NCI-H1694 (cell line): Measurements from ENCODE around the gene LYPD3.
"Not testable (repeated sequence)": the region's sequence is repeated elsewhere in the genome, so short reads cannot be mapped to it uniquely, and the experiment has no call there.

Source experiments
- DNase-seq: peaks from one replicate; lab custom pipeline; 2025; lab: John Stamatoyannopoulos, UW

Gene LYPD3

DNA sequence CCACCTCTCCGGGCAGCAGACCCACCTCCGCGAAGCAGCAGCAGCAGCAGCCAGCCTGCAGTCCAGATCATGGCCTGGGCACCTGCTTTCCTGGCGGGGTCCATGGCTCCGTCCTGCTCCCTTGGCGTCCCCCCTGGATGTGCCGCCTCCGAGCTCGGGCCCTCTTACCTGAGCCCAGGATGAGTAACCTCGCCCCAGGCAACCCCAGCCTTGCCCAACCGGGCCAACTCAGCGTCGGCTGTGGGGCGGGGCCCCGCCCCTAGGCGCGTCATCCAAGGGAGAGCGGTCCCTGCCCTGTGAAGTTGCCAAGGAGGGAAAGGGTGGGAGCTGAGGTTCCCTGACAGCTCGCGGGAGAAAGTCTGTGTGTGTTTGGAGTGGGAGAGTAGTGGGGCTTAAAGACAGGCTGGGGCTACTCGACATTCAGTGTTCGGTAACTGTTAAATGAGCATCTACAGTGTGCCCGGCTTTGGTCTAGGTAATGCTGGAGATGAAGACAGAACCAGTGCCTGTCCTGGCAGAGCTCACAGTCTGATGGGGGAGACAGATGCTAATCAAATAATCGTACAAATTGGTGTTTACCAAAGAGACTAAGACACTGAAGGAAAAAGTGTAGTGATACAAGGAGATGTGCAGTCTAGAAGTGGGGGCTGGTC lies at the start of gene LYPD3:
Gene LYPD3, minus strand, starts transcription at position 141 of the 653 bp plus-strand sequence. Its CDS starts 37 bp downstream, at position 104.
- no peak for DNase-seq

DNA sequence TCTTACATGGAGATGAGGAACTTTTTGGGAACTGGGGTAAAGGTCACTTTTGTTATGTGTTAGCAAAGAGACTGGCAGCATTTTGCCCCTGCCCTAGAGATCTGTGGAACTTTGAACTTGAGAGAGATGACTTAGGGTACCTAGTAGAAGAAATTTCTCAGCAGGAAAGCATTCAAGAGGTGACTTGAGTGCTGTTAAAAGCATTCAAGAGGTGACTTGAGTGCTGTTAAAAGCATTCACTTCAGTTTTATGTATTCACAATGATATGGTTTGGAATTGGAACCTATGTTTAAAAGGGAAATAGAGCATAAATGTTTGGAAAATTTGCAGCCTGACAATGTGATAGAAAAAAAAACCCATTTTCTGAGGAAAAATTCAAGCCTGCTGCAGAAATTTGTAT lies 47.0 kb upstream of the LYPD3 start:
- not testable (repeated sequence) for DNase-seq

DNA sequence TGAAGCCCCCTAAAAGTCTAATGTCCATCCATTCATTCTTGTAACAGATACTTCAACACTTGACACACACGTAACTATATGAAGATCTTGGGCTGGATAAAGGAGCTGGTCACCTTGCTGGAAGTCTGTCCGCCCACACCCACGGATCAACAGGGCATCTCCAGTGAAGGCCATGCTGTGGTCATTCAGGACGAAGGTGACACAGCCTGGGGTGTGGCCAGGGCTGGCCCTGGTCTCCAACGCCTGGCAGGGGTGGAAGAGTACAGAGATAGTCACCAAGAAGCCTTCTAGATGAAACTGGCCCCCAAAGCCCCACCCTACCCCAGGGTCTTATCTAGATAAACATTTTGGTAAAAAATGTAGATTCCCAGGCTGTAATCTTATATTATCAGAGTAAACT lies 45.9 kb upstream of the LYPD3 start:
- DNase-seq = no peak

DNA sequence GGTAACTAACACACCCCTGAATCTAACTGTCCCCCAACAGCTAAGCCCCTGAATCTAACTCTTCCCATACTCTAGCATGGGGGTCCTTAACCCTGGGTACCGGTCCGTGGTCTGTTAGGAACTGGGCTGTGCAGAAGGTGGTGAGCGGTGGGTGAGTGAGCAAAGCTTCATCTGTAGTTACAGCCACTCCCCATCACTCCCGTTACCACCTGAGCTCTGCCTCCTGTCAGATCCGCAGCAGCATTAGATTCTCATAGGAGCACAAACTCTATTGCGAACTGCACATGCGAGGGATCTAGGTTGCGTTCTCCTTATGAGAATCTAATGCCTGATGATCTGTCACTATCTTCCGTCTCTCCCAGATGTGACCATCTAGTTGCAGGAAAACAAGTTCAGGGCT lies 45.3 kb upstream of the LYPD3 start:
- no peak for DNase-seq

DNA sequence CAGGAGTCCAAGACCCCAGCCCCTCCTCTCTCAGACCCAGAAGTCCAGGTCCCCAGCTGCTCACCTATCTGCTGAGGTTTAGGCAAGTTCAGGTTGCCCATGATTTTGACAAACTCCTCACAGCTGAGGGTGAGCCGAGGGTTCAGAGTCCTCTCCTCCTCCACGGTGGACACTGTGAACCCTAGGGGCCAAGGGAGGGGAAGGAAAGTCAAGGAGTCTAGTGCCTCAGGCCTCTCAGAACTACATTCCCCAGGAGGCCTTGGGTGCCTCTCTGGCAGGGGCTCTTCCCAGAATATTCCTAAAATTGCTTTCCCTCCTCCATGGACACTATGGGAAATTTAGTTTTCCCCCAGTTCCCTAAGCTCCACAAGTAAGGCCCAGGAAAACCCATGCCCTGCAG lies 42.5 kb upstream of the LYPD3 start:
- no peak for DNase-seq

DNA sequence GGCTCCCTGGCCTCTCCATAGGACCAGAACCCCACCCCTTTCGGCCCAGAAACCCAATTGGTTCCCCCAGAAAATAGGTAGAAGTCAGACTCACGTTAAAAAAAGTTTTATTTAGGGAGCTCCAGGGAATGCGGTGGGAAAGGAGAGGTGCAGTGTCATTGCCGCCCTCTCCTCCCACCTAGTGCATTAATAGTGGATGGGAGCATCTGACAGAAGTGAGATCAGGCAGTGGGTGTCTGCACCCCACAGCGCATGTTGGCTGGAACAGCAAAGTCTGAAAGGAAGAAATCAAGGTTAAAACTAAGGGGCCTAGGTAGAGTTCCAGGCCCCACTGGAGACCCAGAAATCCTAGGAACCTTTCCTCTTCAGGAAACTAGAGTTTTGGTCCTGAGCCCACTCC lies 41.2 kb upstream of the LYPD3 start:
- DNase-seq = no peak

DNA sequence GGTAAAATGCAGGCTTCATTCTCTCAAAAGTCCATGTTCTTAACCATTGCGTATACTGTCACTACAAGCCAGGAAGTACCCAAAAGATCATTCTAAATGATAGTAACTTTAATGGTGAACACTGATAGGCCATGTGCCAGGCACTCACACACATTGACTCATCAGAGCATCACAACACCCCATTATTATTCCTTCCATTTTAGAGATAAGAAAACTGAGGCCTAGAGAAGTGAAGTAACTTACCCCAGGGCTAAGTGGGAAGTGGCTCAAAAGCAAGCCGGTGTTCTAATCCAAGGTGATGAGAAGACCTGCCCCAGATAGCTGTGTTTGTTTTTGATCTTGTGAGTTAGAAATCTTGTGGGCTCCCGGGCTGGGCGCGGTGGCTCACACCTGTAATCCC lies 40.5 kb upstream of the LYPD3 start:
- no peak for DNase-seq

DNA sequence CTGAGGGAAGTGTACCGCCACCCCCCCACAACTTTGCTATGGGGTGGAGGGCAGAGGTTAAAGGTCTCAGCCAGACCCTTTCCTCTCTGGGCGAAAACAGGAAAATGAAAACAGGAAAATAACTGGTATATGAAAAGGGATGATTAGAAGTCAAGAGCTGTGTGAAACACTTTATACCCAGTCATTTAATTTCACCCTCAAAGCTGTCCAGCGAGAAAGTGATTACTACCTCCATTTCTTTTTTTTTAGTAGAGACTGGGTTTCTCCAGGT lies 39.7 kb upstream of the LYPD3 start:
- no peak for DNase-seq

DNA sequence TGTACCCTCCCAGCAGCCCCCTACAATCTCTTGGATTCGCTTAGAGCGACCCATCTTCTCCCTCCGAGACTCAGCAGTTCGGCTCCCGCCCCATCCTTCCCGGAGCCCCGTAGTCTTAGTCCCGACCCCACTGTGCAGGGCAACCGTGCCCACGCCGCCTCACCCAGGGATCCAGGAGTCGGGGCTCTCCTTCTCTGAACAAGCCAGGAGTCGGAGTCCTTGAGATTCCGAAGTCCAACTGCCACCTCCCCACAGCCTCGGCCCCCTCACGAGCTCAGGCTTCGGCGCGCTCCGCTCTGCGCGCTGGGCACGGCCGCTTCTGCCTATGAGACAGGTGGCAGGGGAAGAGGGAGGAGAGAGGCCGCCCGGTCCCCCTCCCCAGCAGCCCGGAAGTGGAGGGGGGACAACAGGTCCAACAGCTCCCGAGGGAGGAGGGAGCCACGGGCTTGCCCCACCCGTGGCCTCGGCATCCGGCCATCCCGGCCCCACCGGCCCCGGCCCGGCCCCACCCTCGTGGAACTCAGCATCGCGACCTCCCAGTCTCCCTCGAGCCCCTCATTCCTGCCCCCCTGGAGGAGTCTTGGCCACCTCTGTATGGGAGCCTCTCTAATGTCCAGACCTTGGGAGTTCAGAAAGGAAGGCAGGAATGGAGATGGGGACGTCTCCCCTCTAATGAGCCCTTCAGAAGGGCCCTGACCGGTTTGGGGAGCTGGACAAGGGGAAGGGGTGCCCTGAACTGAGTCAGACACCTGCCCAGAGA lies 39.2 kb upstream of the LYPD3 start, which contains the start of gene PHLDB3:
Gene PHLDB3, minus strand, starts transcription at position 321 of the 760 bp plus-strand sequence. CDS start 628 bp downstream, outside the sequence.
- DNase-seq = no peak

DNA sequence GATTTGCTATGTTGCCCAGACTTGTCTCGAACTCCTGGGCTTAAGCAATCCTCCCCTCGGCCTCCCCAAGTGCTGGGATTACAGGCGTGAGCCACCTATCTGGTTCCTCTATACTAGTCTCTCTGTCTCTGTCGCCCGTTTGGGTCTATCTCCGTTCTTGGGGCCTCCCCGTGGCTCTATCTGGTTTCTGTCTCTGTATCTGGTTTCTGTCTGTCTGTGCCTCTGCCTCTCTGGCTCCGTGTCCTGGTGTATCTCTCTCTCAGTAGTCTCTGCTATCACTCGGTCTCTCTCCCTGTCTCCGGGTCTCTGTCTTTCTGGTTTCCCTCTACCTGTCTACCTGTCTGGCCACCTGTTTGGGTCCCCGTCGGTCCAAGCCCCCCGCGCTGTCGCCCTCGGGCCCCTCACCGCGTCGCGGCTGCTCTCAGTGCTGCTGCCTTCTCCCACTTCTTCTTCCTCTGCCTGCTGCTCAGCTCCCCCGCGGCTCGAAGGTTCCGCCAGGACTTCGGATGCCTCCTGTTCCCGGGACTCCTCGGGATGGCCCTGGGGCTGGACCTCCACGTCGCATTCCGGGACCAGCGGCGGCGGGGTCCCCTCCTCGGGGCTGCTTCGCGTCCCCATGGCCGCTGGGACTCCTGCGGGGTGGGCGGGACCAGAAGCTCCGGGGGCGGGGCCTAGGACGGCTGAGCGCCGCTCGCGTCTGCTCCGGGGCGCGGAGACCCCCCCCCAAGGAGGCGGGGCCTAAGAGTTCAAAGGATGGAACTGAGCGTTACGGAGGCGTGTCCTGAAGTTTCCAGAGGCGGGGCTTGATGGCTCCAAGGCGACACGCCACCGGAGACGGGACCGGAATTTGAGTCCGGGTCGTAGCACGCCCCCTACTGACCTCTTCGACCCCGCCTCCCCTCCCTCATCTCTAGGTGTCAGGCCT lies 38.4 kb upstream of the LYPD3 start:
- peak; percentile 85 for DNase-seq

DNA sequence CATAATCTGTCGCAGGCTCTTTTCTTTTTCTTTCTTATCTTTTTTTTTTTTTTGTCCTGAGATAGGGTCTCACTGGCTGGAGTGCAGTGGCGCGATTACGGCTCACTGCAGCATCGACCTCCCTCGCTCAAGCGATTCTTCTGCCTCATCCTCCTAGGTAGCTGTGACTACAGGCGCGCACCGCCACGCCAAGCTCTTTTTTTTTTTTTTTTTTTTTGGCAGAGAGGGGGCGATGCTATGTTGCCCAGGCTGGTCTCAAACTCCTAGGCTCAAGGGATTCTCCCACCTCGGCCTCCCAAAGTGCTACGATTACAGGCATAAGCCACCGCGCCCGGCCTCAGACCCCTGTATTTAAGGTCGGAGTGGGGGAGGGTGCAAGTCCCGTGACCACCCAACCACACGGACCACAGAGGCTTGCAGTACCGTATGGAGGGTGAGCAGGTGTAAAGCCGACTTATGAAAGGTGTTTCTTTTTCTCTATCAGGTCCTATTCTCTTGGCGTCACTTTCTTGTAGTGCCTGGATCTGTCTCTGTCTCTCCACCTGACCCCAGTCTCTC lies 37.1 kb upstream of the LYPD3 start:
- no peak for DNase-seq

DNA sequence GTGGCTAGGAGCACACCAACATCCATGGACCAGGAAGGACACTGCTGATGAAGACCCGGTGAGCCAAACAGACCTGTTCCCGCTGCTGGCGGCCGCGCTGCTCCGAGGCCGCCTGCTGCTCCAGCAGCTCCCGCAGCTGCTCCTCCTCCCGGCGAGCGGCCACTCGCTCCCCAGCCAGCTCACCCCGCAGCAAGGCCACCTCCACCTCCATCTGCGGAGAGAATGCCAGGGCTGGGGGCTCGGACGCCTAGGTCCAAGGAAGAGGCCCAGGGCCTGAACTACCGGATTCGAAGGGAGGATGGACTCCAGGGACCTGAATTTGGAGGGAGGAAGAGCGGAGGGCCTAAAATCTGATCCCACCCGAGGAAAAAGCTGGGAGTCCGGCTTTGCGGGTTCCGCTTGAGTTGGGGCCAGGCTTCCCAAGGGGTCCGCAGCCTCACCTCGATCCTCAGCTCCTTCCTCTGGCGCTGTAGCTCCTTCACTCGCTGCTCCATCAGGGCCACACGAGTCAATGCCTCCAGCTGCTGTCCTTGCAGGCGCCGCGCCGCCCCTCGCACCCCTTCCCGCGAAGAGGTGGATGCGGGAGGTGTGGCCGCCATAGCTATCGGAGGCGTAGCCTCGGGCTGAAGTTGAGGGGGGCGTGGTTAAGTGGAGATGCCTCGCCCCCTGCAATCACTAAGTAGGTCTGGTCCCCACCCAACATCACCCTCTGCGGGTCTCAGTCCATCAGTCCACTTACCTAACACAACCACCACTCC lies 36.4 kb upstream of the LYPD3 start:
- DNase-seq = no peak

DNA sequence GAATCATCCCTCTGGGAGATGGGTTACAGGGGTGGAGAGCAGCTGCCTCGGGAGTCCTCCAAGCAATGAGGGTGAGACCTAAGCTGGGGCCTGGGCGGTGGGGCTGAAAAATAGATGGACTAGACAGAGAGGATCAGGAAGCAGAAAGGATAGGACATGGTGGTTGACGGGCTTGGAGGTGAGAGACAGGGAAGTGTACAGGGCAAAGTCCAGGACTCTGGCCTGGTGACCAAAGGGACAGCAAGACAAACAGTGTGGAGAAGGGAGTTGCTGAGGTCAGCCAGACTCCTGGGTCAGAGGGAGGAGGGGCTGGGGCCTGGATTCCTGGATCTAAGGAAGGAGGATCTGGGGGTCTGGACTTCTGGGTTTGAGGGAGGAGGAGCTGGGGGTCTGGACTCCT lies 33.6 kb upstream of the LYPD3 start:
- no peak for DNase-seq

DNA sequence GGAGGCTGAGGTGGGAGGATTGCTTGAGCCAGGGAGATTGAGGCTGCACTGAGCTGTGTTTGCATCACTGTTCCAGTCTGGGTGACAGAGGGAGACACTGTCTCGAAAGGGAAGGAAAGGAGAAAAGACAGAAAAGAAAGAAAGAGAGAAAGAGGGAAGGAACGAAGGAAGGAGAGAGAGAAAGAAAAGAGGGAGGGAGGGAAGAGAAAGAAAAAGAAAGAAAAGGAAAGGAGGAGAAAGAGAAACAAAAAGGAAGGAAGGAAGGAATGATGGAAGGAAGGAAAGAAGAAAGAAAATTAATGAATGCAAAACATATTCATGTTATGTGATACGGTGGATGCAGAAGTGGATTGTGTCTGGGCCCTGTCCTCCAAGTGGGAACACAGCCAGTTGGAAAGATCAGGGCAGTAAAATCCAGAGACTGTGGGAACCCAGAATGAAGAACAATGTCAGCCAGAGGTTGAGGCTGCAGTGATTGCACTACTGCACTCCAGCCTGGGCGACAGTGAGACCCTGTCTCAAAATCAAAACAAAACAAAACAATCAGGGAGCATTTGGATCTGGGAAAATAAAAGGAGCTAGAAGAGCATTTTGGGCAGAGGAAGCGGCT lies 32.9 kb upstream of the LYPD3 start:
- DNase-seq = no peak

DNA sequence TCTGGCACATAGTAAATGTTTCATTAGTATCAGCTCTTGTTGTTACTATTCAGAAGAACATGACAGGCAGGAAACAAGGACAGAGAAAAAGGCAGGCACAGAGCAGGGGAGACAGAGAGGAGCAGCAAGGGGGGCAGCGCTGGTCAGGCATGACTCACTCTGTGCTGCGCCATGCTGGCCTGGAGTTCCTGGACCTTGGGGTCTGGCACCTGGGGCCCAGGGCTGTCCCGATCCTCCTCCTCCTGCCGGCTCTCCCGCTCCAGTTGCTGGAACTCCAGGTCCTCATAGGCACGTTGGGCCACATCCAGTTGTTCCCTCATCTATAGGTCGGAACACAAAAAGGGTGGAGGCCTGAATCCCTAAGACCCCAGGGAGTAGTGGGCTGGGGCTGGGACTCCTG lies 31.6 kb upstream of the LYPD3 start:
- no peak for DNase-seq

DNA sequence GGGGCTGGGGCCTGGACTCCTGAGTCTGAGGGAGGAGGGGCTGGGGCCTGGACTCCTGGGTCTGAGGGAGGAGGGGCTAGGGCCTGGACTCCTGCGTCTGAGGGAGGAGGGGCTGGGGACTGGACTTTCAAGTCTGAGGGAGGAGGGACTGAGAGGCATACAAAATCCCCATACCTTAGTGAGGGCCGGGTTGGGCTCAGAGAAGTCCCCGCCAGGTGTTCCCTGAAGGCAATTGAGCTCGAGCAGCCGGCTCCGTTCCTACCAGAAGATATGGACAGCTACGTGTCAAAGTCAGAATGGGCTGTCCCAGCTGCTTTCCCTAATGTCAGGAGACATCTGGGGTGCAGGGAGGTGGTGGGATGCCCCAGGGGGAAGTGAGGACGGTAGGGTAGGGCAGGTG lies 29.7 kb upstream of the LYPD3 start:
- no peak for DNase-seq

DNA sequence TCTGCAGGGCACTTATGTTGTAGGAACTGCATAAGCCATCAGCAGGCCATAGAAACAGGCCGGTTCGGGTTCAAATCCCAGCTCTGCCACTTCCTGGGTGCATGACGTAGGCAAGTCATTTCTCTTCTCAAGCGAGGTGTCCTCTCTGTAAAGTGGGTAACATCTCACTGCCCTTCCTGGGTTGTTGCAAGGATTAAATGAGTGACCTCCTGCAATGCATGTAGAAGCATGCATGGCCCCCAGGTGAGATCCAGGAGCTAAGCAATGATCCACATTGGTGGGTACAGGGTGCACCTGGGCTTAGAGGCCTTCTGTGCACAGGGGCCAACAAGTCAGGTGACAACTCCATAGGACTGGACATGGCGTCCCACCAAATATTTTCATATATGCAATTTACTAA lies 25.4 kb upstream of the LYPD3 start:
- DNase-seq = no peak

DNA sequence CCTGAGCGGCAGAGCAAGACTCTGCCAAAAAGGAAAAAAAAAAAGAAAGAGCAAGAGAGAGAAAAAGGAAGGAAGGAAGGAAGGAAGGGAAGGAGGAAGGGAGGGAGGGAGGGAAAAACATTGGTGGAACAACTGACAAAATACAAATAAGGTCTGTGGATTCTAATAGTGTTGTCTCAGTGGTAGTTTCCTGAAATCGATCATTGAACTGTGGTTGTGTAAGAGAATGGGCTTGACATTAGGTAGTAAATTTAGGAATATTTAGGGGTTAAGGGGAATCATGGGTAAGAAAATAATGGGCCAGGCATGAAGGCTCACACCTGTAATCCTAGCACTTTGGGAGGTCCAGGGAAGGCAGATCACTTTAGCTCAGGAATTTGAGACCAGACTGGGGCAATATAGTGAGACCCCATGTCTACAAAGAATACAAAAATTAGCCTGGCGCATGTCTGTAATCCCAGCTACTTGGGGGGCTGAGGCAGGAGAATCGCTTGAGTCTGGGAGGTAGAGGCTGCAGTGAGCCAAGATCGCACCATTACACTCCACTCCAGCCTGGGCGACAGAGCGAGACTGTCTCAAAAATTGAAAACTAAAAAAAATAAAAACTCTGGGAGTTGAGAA lies 24.7 kb upstream of the LYPD3 start:
- no peak for DNase-seq

DNA sequence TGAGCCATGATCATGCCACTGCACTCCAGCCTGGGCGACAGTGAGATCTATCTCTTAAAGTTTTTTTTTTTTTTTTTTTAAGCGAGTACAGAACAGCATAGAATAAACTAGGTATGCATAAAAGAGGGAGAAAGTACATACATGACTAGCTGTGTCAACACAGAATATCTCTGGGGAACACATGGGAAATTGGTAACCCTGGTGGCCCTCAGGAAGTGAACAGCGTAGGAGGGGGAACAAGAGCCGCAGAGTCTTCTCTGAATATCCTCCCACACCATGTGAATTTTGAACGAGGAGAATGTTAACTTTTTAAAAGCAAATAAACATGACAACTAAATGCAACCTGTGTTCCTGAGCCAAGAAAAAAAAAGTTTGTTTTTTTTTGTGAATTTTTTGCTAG lies 23.9 kb upstream of the LYPD3 start:
- no peak for DNase-seq

DNA sequence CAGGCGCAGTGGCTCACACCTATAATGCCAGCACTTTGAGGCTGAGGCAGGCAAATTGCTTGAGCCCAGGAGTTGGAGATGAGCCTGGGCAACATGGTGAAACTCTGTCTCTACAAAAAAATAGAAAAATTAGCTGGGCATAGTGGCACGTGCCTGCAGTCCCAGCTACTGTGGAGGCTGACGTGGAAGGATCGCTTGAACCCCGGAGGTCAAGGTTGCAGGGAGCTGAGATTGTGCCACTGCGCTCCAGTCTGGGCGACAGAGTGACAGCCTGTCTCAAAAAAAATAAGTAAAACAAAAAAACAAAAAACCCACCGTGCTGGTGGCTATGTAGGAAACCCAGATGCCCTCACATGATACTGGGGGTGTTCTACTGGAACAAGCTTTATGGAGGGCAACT lies 22.8 kb upstream of the LYPD3 start:
- DNase-seq = no peak

DNA sequence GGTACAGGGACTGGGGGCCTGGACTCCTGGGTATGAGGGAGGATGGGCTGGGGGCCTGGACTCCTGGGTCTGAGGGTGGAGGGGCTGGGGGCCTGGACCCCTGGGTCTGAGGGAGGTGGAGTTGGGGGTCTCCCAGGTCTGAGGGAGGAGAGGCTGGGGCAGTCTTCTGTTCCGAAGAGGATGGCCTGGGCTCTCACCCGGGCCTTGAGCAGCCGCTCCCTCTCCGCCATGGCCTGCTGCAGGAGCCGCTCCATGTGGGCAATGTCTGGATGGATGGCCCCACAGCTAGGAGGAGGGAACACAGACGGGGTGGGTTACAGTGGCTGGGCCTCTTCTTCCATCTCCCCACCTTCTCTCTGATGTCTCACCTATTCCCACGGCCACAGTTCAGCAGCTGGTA lies 21.0 kb upstream of the LYPD3 start:
- no peak for DNase-seq
